A549 (cell line): ENCODE data around the gene POLD4. TPM values are rescaled to one million over a fixed set of nuclear protein-coding genes. Genes with fewer than 3 reads are reported as not detected.

Experiments
- ATAC-seq, 2 experiments: fragments of 200-7000 bp in 1 of 2; fragments of >200 bp in 1 of 2; cut with Nextera tagmentation in 1 of 2; cut with Tn5 transposase in 1 of 2; 3 replicates each; pipeline versions ENCODE4 v1.8.0 to v1.9.1; 2018 to 2020; ENCODE audit warnings: mild to moderate bottlenecking in 1 of 2, moderate library complexity in 1 of 2
- CTCF ChIA-PET: fragments of 300-600 bp; sonication (Branson Sonifier 250); formaldehyde crosslinking; extraction: SDS; loops from one replicate; lab custom pipeline; 2021; ENCODE audit warnings: antibody characterized with exemption, inconsistent platforms; lab: Yijun Ruan, JAX
- POLR2A ChIA-PET: fragments of 350-600 bp; formaldehyde crosslinking; extraction: SDS; loops from one replicate; lab custom pipeline; 2021; ENCODE audit warnings: antibody characterized with exemption, inconsistent platforms; lab: Yijun Ruan, JAX
- DNase-seq, 2 experiments: peaks; one replicate each; pipeline versions ENCODE4 v3.0.0 to v3.0.0-alpha.2; 2011 to 2016; ENCODE audit warnings: low read depth in 1 of 2, low spot score in 1 of 2
- FAIRE-seq: peaks from 2 replicates; lab custom pipeline; 2011; peaks lifted over from hg19 to GRCh38; lab: Jason Lieb, UNC
- H3K27ac ChIP-seq, 2 experiments: fragments of >200 bp; sonication (Bioruptor Twin); formaldehyde crosslinking; 3 replicates each; pipeline ENCODE4 v1.5.1; 2016 to 2017
- H3K4me1 ChIP-seq: fragments of >200 bp; sonication (Bioruptor Twin); formaldehyde crosslinking; 3 replicates; pipeline ENCODE4 v1.6.1; 2016
- H3K4me2 ChIP-seq: fragments of >200 bp; sonication (Bioruptor Twin); formaldehyde crosslinking; 3 replicates; pipeline ENCODE4 v1.6.1; 2016
- H3K4me3 ChIP-seq: fragments of >200 bp; sonication (Bioruptor Twin); formaldehyde crosslinking; 3 replicates; pipeline ENCODE4 v1.5.1; 2016
- H3K9me3 ChIP-seq: fragments of >200 bp; sonication (Bioruptor Twin); formaldehyde crosslinking; 3 replicates; pipeline ENCODE4 v1.6.1; 2016
- BHLHE40 ChIP-seq: IDR thresholded peaks from 2 replicates; pipeline ENCODE4 v1.6.1; 2012; ENCODE audit warnings: low read depth, low read length, inconsistent platforms
- CBX8 ChIP-seq: fragments of 200-600 bp; sonication (generic); IDR thresholded peaks from 2 replicates; pipeline ENCODE4 v1.6.1; 2016
- CEBPB ChIP-seq, 2 experiments: fragments of >200 bp in 1 of 2; sonication (Bioruptor Twin) in 1 of 2; formaldehyde crosslinking in 1 of 2; IDR thresholded peaks; 2 replicates each; pipeline ENCODE4 v1.6.1; 2012 to 2016
- EHF ChIP-seq: fragments of 250-450 bp; sonication (Bioruptor Pico); IDR thresholded peaks from 2 replicates; pipeline ENCODE4 v1.5.0; 2020; ENCODE audit warnings: mild to moderate bottlenecking
- ESRRA ChIP-seq: fragments of 150-350 bp; IDR thresholded peaks from 2 replicates; pipeline ENCODE4 v1.6.1; 2014; ENCODE audit warnings: mild to moderate bottlenecking, low read length, borderline replicate concordance
- GATA3 ChIP-seq: IDR thresholded peaks from 2 replicates; pipeline ENCODE4 v1.6.1; 2012; ENCODE audit warnings: borderline replicate concordance
- JUN ChIP-seq, 2 experiments: fragments of >200 bp; sonication (Bioruptor Twin); formaldehyde crosslinking; IDR thresholded peaks; 2 replicates in 1 of 2; 3 replicates in 1 of 2; pipeline ENCODE4 v1.6.1; 2016 to 2017
- KDM1A ChIP-seq: fragments of 200-600 bp; sonication (generic); IDR thresholded peaks from 2 replicates; pipeline ENCODE4 v1.6.1; 2016; ENCODE audit warnings: low read depth, mild to moderate bottlenecking
- KDM5A ChIP-seq: fragments of 200-600 bp; sonication (generic); IDR thresholded peaks from 2 replicates; pipeline ENCODE4 v1.6.1; 2016; ENCODE audit warnings: antibody characterized with exemption, mild to moderate bottlenecking
- POLR2AphosphoS2 ChIP-seq: conservative IDR thresholded peaks from 2 replicates; pipeline ENCODE4 v1.6.1; 2012; ENCODE audit warnings: low read length, improper control_type of control experiment, inconsistent platforms
- RAD21 ChIP-seq, 2 experiments: fragments of >200 bp in 1 of 2; sonication (Bioruptor Twin) in 1 of 2; formaldehyde crosslinking in 1 of 2; IDR thresholded peaks in 1 of 2; conservative IDR thresholded peaks in 1 of 2; 2 replicates in 1 of 2; 3 replicates in 1 of 2; pipeline ENCODE4 v1.6.1; 2012 to 2018; ENCODE audit warnings: inconsistent platforms in 1 of 2
- RCOR1 ChIP-seq: fragments of 150-350 bp; IDR thresholded peaks from 2 replicates; pipeline ENCODE4 v1.6.1; 2014; ENCODE audit warnings: antibody characterized with exemption, low read length, low read depth
- ZFP36 ChIP-seq: fragments of 450-650 bp; IDR thresholded peaks from 2 replicates; pipeline ENCODE4 v1.6.1; 2014; ENCODE audit warnings: borderline replicate concordance; ENCODE audit not compliant: partially characterized antibody
- WGBS: methylation state at CpG from one replicate; pipeline ENCODE4 v1.1.6; 2017; ENCODE audit errors: missing lambda C conversion rate; 5-methylcytosine and 5-hydroxymethylcytosine counted together
- polyA plus RNA-seq, 4 experiments: library from polyadenylated mRNA; depleted of rRNA in 3 of 4; stranded (reverse); fragments of >200 nt; fragmentation: RNase III in 1 of 4; extraction: RNeasy Plus Mini Kit Qiagen cat#74134 plus additional on column Dnase treatment in 1 of 4; gene quantifications; 2 replicates in 3 of 4; 3 replicates in 1 of 4; pipeline ENCODE4 v1.2.3, GENCODE V29; 2011 to 2017
- TF ChIP-seq, protein P1 (sequence below): fragments of >200 bp; sonication (Bioruptor Twin); formaldehyde crosslinking; IDR thresholded peaks from 3 replicates; pipeline ENCODE4 v1.5.1; 2016
- TF ChIP-seq, protein P2 (sequence below): fragments of 200-600 bp; sonication (generic); IDR thresholded peaks from 2 replicates; pipeline ENCODE4 v1.6.1; 2016; ENCODE audit warnings: antibody characterized with exemption, mild to moderate bottlenecking, moderate library complexity
- TF ChIP-seq, protein P3 (sequence below): fragments of >200 bp; sonication (Bioruptor Twin); formaldehyde crosslinking; IDR thresholded peaks from 2 replicates; pipeline ENCODE4 v1.6.1; 2016
- TF ChIP-seq, protein P4 (sequence below): fragments of 450-650 bp; IDR thresholded peaks from 2 replicates; pipeline ENCODE4 v1.6.1; 2014; ENCODE audit warnings: antibody characterized with exemption
- TF ChIP-seq, protein P5 (sequence below): IDR thresholded peaks from 2 replicates; pipeline ENCODE4 v1.6.1; 2012; ENCODE audit warnings: low read depth, borderline replicate concordance
- TF ChIP-seq, protein P6 (sequence below): IDR thresholded peaks from 2 replicates; pipeline ENCODE4 v1.6.1; 2012

The POLD4 gene
- polyA plus RNA-seq, 2 of the 4 experiments (the other 2 are of a cell fraction): 140 to 148 TPM

DNA sequence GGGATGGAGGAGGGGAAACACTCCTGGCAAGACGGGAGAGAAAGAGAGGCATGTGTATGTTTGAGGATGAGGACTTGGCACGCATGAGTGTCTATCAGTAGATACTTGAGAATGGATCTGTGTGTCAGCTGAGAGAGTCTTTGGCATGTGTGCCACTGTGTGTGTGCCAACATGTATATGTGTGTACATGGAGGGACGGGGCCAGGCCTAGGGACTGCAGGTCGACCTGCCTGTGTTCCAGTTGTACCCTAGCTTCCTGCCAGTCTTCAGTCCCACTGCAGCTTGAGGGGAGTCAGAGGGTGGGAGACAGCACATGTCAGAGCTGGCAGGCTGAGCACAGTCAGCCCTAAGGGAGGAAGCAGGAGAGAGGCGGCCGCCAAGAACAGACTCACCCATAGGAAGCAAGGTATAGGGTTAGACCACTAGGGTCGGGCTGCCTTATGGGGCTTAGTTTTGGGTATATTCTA lies 14.4 kb upstream of the POLD4 start:
- TF ChIP-seq BHLHE40: no peak
- 0 out of 5 replicates have a peak, but pooled peaks of 1 of the 2 experiments have one; percentile 9 for TF ChIP-seq JUN (IDR thresholded peaks at IDR 0.05)
- TF ChIP-seq, protein P1, sequence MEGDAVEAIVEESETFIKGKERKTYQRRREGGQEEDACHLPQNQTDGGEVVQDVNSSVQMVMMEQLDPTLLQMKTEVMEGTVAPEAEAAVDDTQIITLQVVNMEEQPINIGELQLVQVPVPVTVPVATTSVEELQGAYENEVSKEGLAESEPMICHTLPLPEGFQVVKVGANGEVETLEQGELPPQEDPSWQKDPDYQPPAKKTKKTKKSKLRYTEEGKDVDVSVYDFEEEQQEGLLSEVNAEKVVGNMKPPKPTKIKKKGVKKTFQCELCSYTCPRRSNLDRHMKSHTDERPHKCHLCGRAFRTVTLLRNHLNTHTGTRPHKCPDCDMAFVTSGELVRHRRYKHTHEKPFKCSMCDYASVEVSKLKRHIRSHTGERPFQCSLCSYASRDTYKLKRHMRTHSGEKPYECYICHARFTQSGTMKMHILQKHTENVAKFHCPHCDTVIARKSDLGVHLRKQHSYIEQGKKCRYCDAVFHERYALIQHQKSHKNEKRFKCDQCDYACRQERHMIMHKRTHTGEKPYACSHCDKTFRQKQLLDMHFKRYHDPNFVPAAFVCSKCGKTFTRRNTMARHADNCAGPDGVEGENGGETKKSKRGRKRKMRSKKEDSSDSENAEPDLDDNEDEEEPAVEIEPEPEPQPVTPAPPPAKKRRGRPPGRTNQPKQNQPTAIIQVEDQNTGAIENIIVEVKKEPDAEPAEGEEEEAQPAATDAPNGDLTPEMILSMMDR: no peak
- FAIRE-seq: no peak
- POLR2A ChIA-PET: interaction anchor here (0.8 to 1.5 kb wide), 2 partner anchors 12 to 14 kb away, joined by 3 to 4 read pairs; partner anchors contain the start of gene POLD4

DNA sequence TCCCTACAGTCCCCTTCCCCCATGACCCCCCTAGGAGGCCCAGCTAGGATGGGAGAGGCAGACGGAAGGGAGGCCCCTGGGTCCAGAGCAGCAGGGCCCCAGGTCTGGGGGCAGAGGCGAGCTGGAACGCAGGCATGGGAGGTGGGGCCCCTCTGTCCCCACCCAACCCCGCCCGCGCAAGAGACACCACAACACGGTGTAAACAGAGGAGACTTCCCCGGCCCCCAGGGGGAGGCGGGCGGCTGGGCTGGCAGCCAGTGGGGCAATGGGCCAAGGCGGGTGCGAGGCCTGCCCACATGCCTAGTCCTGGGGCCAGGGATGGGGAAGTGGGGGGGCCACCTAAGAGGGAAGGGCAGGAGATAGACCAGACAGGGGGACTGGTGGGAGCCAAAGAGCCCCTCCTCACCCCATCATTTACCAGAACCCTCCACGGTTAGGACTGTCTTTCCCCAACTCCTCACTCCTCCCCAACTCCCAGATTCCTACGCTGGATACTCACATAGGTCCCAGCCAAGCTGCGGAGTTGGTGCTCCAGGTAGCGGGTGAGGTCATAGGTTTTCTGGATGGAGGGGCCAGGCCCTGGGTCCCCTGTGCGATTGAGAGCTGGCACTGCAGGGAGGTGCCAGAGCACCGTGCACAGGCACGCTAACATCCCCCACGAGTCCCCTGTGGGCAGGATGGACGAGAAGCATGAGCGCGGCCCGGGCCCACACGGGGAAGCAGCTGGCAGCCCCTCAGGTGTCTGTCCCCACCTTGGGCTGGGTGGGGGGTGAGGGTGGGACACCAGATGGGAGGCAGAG lies 13.8 kb upstream of the POLD4 start:
- no peak for FAIRE-seq
- WGBS: 64% methylated on average over 8 of the region's 25 CpGs

More for the DNA sequence above, 14.4 kb upstream of the POLD4 start:
- ATAC-seq: no peak
- H3K9me3 ChIP-seq: no peaks in the 10 kb centered on the region
- no peak for DNase-seq
- H3K4me1 ChIP-seq: peaks cover 81% of the 10 kb centered on the region
- 76% methylated on average over 7 of the region's 7 CpGs for WGBS
- CTCF ChIA-PET: interaction anchor here (4.5 to 46.2 kb wide), 3 partner anchors 9 to 22 kb away, joined by 23 to 1913 read pairs (median 1913); partner anchors contain the start of genes CLCF1, POLD4, PPP1CA and RAD9A
- H3K4me3 ChIP-seq: no peak overlapping the region
- peak overlapping the region; percentile 95 for H3K4me2 ChIP-seq
- peak overlapping the region; percentile 95 to 100 for H3K27ac ChIP-seq

DNA sequence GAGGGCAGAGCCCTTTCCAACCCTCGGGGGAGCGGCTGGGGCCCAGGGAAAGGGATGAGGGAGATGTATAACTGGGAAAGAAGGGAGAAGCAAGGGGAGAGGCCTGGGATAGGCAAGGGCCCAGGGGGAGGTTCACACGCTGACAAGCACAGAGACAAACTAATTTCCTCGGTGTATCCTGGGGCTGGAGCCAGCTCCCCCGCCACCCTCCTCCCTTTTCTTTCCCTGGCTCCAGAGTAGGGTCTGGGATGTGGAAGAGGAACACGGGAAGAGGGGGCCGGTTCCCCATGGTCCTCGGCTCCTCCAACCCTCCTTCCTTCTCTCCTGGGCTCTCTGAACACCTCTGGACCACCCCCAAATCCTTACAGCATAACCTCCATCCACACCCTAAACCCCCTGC lies 13.2 kb upstream of the POLD4 start:
- FAIRE-seq (no peak), ATAC-seq (peak in 1 of 2 experiments; percentile 2; a peak in 2 of 6 replicates), DNase-seq (no peak)
- H3K4me2 ChIP-seq: peak overlapping the region; percentile 95
- H3K4me1 ChIP-seq: peaks cover 86% of the 10 kb centered on the region
- no peak for TF ChIP-seq RCOR1
- no peak for TF ChIP-seq KDM5A
- no peak for TF ChIP-seq ESRRA
- TF ChIP-seq, protein P2, sequence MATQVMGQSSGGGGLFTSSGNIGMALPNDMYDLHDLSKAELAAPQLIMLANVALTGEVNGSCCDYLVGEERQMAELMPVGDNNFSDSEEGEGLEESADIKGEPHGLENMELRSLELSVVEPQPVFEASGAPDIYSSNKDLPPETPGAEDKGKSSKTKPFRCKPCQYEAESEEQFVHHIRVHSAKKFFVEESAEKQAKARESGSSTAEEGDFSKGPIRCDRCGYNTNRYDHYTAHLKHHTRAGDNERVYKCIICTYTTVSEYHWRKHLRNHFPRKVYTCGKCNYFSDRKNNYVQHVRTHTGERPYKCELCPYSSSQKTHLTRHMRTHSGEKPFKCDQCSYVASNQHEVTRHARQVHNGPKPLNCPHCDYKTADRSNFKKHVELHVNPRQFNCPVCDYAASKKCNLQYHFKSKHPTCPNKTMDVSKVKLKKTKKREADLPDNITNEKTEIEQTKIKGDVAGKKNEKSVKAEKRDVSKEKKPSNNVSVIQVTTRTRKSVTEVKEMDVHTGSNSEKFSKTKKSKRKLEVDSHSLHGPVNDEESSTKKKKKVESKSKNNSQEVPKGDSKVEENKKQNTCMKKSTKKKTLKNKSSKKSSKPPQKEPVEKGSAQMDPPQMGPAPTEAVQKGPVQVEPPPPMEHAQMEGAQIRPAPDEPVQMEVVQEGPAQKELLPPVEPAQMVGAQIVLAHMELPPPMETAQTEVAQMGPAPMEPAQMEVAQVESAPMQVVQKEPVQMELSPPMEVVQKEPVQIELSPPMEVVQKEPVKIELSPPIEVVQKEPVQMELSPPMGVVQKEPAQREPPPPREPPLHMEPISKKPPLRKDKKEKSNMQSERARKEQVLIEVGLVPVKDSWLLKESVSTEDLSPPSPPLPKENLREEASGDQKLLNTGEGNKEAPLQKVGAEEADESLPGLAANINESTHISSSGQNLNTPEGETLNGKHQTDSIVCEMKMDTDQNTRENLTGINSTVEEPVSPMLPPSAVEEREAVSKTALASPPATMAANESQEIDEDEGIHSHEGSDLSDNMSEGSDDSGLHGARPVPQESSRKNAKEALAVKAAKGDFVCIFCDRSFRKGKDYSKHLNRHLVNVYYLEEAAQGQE: no peak
- TF ChIP-seq, protein P3, sequence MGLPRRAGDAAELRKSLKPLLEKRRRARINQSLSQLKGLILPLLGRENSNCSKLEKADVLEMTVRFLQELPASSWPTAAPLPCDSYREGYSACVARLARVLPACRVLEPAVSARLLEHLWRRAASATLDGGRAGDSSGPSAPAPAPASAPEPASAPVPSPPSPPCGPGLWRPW: no peak
- no peak for TF ChIP-seq CBX8
- TF ChIP-seq GATA3: no peak
- TF ChIP-seq, protein P4, sequence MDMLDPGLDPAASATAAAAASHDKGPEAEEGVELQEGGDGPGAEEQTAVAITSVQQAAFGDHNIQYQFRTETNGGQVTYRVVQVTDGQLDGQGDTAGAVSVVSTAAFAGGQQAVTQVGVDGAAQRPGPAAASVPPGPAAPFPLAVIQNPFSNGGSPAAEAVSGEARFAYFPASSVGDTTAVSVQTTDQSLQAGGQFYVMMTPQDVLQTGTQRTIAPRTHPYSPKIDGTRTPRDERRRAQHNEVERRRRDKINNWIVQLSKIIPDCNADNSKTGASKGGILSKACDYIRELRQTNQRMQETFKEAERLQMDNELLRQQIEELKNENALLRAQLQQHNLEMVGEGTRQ: no peak
- no peak for TF ChIP-seq RAD21 (conservative IDR thresholded peaks at IDR 0.05 in 1 of 2, IDR thresholded peaks at IDR 0.05 in 1 of 2)
- TF ChIP-seq CEBPB (IDR thresholded peaks at IDR 0.05): no peak
- TF ChIP-seq KDM1A: no peak
- peak overlapping the region; percentile 95 to 100 for H3K27ac ChIP-seq
- WGBS: 69% methylated on average over 8 of the region's 8 CpGs
- no peaks in the 10 kb centered on the region for H3K9me3 ChIP-seq
- ChIA-PET CTCF (interaction anchor here (20.0 to 46.2 kb wide), 2 partner anchors 8 to 16 kb away, joined by 1913 read pairs; partner anchors contain the start of genes CLCF1, POLD4, PPP1CA and RAD9A), POLR2A (no interaction called here)
- no peak overlapping the region for H3K4me3 ChIP-seq

More for the DNA sequence above, 13.8 kb upstream of the POLD4 start:
- Histone ChIP-seq H3K4me2 (peak overlapping the region; percentile 95), H3K9me3 (no peaks in the 10 kb centered on the region), H3K27ac (peak overlapping the region; percentile 95 to 100), H3K4me1 (peaks cover 87% of the 10 kb centered on the region), H3K4me3 (no peak overlapping the region)
- POLR2A ChIA-PET: interaction anchor here (0.8 to 1.5 kb wide), 2 partner anchors 13 to 14 kb away, joined by 3 to 4 read pairs; partner anchors contain the start of gene POLD4
- ATAC-seq (peak in 1 of 2 experiments; percentile 5; a peak in 3 of 6 replicates), DNase-seq (no peak)
- CTCF ChIA-PET: interaction anchor here (4.5 to 46.2 kb wide), 3 partner anchors 9 to 21 kb away, joined by 23 to 1913 read pairs (median 1913); partner anchors contain the start of genes CLCF1, POLD4, PPP1CA and RAD9A
- TF ChIP-seq, protein P5, sequence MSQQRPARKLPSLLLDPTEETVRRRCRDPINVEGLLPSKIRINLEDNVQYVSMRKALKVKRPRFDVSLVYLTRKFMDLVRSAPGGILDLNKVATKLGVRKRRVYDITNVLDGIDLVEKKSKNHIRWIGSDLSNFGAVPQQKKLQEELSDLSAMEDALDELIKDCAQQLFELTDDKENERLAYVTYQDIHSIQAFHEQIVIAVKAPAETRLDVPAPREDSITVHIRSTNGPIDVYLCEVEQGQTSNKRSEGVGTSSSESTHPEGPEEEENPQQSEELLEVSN: peak; percentile 68; the same call in 1 of the 2 replicates
- TF ChIP-seq, protein P6, sequence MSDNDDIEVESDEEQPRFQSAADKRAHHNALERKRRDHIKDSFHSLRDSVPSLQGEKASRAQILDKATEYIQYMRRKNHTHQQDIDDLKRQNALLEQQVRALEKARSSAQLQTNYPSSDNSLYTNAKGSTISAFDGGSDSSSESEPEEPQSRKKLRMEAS: peak; percentile 75
- TF ChIP-seq ZFP36: no peak
- TF ChIP-seq JUN (IDR thresholded peaks at IDR 0.05): 0 out of 5 replicates have a peak, but pooled peaks of 1 of the 2 experiments have one; percentile 18
- no peak for TF ChIP-seq EHF (CRISPR knock-in tag)
- peak; percentile 9; the same call in 1 of the 2 replicates for TF ChIP-seq POLR2AphosphoS2
